ENCODE measurements around the gene MRPL12. TPM values are rescaled to one million over a fixed set of nuclear protein-coding genes. Genes with fewer than 3 reads are reported as not detected.
"Not testable (repeated sequence)": the region's sequence is repeated elsewhere in the genome, so short reads cannot be mapped to it uniquely, and the experiment has no call there.

Gene MRPL12
- total and polyA plus RNA-seq, 9 donors, result 10.2 to 65.8 (median 57.5) TPM

- H3K4me3 ChIP-seq (ENCODE audit: low read length), result no peak overlapping the region
- peaks cover 18% of the 10 kb centered on the region for H3K4me1 ChIP-seq (ENCODE audit: control insufficient read depth, insufficient read depth, low read length)
- H3K36me3 ChIP-seq (ENCODE audit: control insufficient read depth, insufficient read depth, low read length), result no peaks in the 10 kb centered on the region
- no peak overlapping the region for H3K27ac ChIP-seq (ENCODE audit: low read length)
- 67% methylated on average over 21 of the region's 27 CpGs for WGBS (ENCODE audit: insufficient coverage)
- no peaks in the 10 kb centered on the region for H3K9me3 ChIP-seq (replicated peaks; ENCODE audit: control insufficient read depth, low read depth, low read length)
- peaks cover 24% of the 10 kb centered on the region for H3K27me3 ChIP-seq (ENCODE audit: control insufficient read depth, insufficient read depth, low read length)
- DNase-seq, result no peak
These were observed 35.7 kb downstream of the MRPL12 start for GRCh38 chr17:81738801-81739393.

- DNase-seq; H3K4me3 ChIP-seq (ENCODE audit: low read length); H3K27ac ChIP-seq (ENCODE audit: low read length); H3K9me3 ChIP-seq (replicated peaks; ENCODE audit: control insufficient read depth, low read depth, low read length); H3K36me3 ChIP-seq (ENCODE audit: control insufficient read depth, insufficient read depth, low read length): not testable (repeated sequence)
- Histone ChIP-seq H3K27me3 (ENCODE audit: control insufficient read depth, insufficient read depth, low read length) (peaks cover 24% of the 10 kb centered on the region), H3K4me1 (ENCODE audit: control insufficient read depth, insufficient read depth, low read length) (peaks cover 13% of the 10 kb centered on the region)
- WGBS (ENCODE audit: insufficient coverage), result 94% methylated on average over 5 of the region's 8 CpGs
These were observed 36.4 kb downstream of the MRPL12 start for GRCh38 chr17:81739593-81739992.

- H3K4me3 ChIP-seq (ENCODE audit: low read length), result no peak overlapping the region
- H3K36me3 ChIP-seq (ENCODE audit: control insufficient read depth, insufficient read depth, low read length), result no peaks in the 10 kb centered on the region
- H3K27ac ChIP-seq (ENCODE audit: low read length), result no peak overlapping the region
- H3K9me3 ChIP-seq (replicated peaks; ENCODE audit: control insufficient read depth, low read depth, low read length), result no peaks in the 10 kb centered on the region
- H3K4me1 ChIP-seq (ENCODE audit: control insufficient read depth, insufficient read depth, low read length), result peaks cover 13% of the 10 kb centered on the region
- 16% methylated on average over 26 of the region's 28 CpGs for WGBS (ENCODE audit: insufficient coverage)
- H3K27me3 ChIP-seq (ENCODE audit: control insufficient read depth, insufficient read depth, low read length), result peaks cover 22% of the 10 kb centered on the region
- no peak for DNase-seq
These were observed 37.3 kb downstream of the MRPL12 start for GRCh38 chr17:81740395-81740961.

- no peak for DNase-seq
- Histone ChIP-seq H3K27me3 (ENCODE audit: control insufficient read depth, insufficient read depth, low read length) (peaks cover 16% of the 10 kb centered on the region), H3K36me3 (ENCODE audit: control insufficient read depth, insufficient read depth, low read length) (no peaks in the 10 kb centered on the region), H3K27ac (ENCODE audit: low read length) (no peak overlapping the region), H3K4me3 (ENCODE audit: low read length) (no peak overlapping the region), H3K4me1 (ENCODE audit: control insufficient read depth, insufficient read depth, low read length) (peaks cover 9% of the 10 kb centered on the region), H3K9me3 (replicated peaks; ENCODE audit: control insufficient read depth, low read depth, low read length) (no peaks in the 10 kb centered on the region)
- WGBS (ENCODE audit: insufficient coverage), result 22% methylated on average over 11 of the region's 22 CpGs
These were observed 38.0 kb downstream of the MRPL12 start for GRCh38 chr17:81741049-81741593.

- H3K4me1 ChIP-seq (ENCODE audit: control insufficient read depth, insufficient read depth, low read length), result peaks cover 8% of the 10 kb centered on the region
- no peak for DNase-seq
- 37% methylated on average over 19 of the region's 26 CpGs for WGBS (ENCODE audit: insufficient coverage)
- H3K27me3 ChIP-seq (ENCODE audit: control insufficient read depth, insufficient read depth, low read length), result peaks cover 15% of the 10 kb centered on the region
- H3K27ac ChIP-seq (ENCODE audit: low read length), result no peak overlapping the region
- H3K4me3 ChIP-seq (ENCODE audit: low read length), result no peak overlapping the region
- no peaks in the 10 kb centered on the region for H3K36me3 ChIP-seq (ENCODE audit: control insufficient read depth, insufficient read depth, low read length)
- no peaks in the 10 kb centered on the region for H3K9me3 ChIP-seq (replicated peaks; ENCODE audit: control insufficient read depth, low read depth, low read length)
These were observed 38.7 kb downstream of the MRPL12 start for GRCh38 chr17:81741594-81742452.

Other genes with a start within 250 kb of the MRPL12 start
- 810 TPM for gene ACTG1, start 190.6 kb upstream of the MRPL12 start, total RNA-seq
- 1,000 to 10,000 TPM; 1,113 to 1,698 (median 1,529) TPM for gene ACTG1, start 190.6 kb upstream of the MRPL12 start, polyA plus RNA-seq (ENCODE audit: insufficient read depth in 1 of 8, insufficient read length in 8 of 8, low replicate concordance in 1 of 8)
- gene FSCN2, start 175.0 kb upstream of the MRPL12 start, total RNA-seq, result 2.8 TPM
- gene FSCN2, start 175.0 kb upstream of the MRPL12 start, polyA plus RNA-seq (ENCODE audit: insufficient read depth in 1 of 8, insufficient read length in 8 of 8, low replicate concordance in 1 of 8), result 1 to 10 TPM; 1.7 to 4.8 (median 2.5) TPM
- gene FAAP100, start 151.0 kb upstream of the MRPL12 start, total RNA-seq, result 12.9 TPM
- 10 to 100 TPM; 16.3 to 25.9 (median 20.7) TPM for gene FAAP100, start 151.0 kb upstream of the MRPL12 start, polyA plus RNA-seq (ENCODE audit: insufficient read depth in 1 of 8, insufficient read length in 8 of 8, low replicate concordance in 1 of 8)
- 31.9 TPM for gene NPLOC4, start 66.3 kb upstream of the MRPL12 start, total RNA-seq
- 10 to 100 TPM; 47.4 to 66.2 (median 50.4) TPM for gene NPLOC4, start 66.3 kb upstream of the MRPL12 start, polyA plus RNA-seq (ENCODE audit: insufficient read depth in 1 of 8, insufficient read length in 8 of 8, low replicate concordance in 1 of 8)
- gene TSPAN10, start 66.2 kb upstream of the MRPL12 start, total RNA-seq, result 0.53 TPM
- 1 to 10 TPM in 5 of 8 donors, under 1 TPM in 3; 0.68 to 1.7 (median 1.2) TPM for gene TSPAN10, start 66.2 kb upstream of the MRPL12 start, polyA plus RNA-seq (ENCODE audit: insufficient read depth in 1 of 8, insufficient read length in 8 of 8, low replicate concordance in 1 of 8)
- gene PDE6G, start 46.8 kb upstream of the MRPL12 start, total RNA-seq, result 2.6 TPM
- gene PDE6G, start 46.8 kb upstream of the MRPL12 start, polyA plus RNA-seq (ENCODE audit: insufficient read depth in 1 of 8, insufficient read length in 8 of 8, low replicate concordance in 1 of 8), result 1 to 10 TPM; 1.9 to 5.8 (median 3.7) TPM
- 21.8 TPM for gene OXLD1, start 36.8 kb upstream of the MRPL12 start, total RNA-seq
- gene OXLD1, start 36.8 kb upstream of the MRPL12 start, polyA plus RNA-seq (ENCODE audit: insufficient read depth in 1 of 8, insufficient read length in 8 of 8, low replicate concordance in 1 of 8), result 10 to 100 TPM in 7 of 8 donors, 1 to 10 TPM in 1; 9.9 to 15.6 (median 11.4) TPM
- 9.1 TPM for gene CCDC137, start 36.6 kb upstream of the MRPL12 start, total RNA-seq
- gene CCDC137, start 36.6 kb upstream of the MRPL12 start, polyA plus RNA-seq (ENCODE audit: insufficient read depth in 1 of 8, insufficient read length in 8 of 8, low replicate concordance in 1 of 8), result 10 to 100 TPM; 13.9 to 18.0 (median 15.6) TPM
- 32.9 TPM for gene ARL16, start 19.6 kb upstream of the MRPL12 start, total RNA-seq
- 10 to 100 TPM; 25.1 to 36.8 (median 31.1) TPM for gene ARL16, start 19.6 kb upstream of the MRPL12 start, polyA plus RNA-seq (ENCODE audit: insufficient read depth in 1 of 8, insufficient read length in 8 of 8, low replicate concordance in 1 of 8)
- 32.0 TPM for gene HGS, start 19.4 kb upstream of the MRPL12 start, total RNA-seq
- 10 to 100 TPM; 41.0 to 64.8 (median 47.5) TPM for gene HGS, start 19.4 kb upstream of the MRPL12 start, polyA plus RNA-seq (ENCODE audit: insufficient read depth in 1 of 8, insufficient read length in 8 of 8, low replicate concordance in 1 of 8)
- 4.3 TPM for gene SLC25A10, start 8.9 kb downstream of the MRPL12 start, total RNA-seq
- gene SLC25A10, start 8.9 kb downstream of the MRPL12 start, polyA plus RNA-seq (ENCODE audit: insufficient read depth in 1 of 8, insufficient read length in 8 of 8, low replicate concordance in 1 of 8), result 1 to 10 TPM; 3.3 to 5.3 (median 4.2) TPM
- gene GCGR, start 100.8 kb downstream of the MRPL12 start, total RNA-seq, result not detected
- gene GCGR, start 100.8 kb downstream of the MRPL12 start, polyA plus RNA-seq (ENCODE audit: insufficient read depth in 1 of 8, insufficient read length in 8 of 8, low replicate concordance in 1 of 8), result under 1 TPM in 4 of 8 donors, not detected in 4; 0.10 to 0.21 (median 0.18) TPM
- gene MCRIP1, start 129.9 kb downstream of the MRPL12 start, total RNA-seq, result 113 TPM
- gene MCRIP1, start 129.9 kb downstream of the MRPL12 start, polyA plus RNA-seq (ENCODE audit: insufficient read depth in 1 of 8, insufficient read length in 8 of 8, low replicate concordance in 1 of 8), result 100 to 1,000 TPM; 123 to 147 (median 134) TPM
- gene PPP1R27, start 131.7 kb downstream of the MRPL12 start, total RNA-seq, result 43.4 TPM
- 10 to 100 TPM; 14.6 to 57.4 (median 28.8) TPM for gene PPP1R27, start 131.7 kb downstream of the MRPL12 start, polyA plus RNA-seq (ENCODE audit: insufficient read depth in 1 of 8, insufficient read length in 8 of 8, low replicate concordance in 1 of 8)
- 385 TPM for gene P4HB, start 157.2 kb downstream of the MRPL12 start, total RNA-seq
- 100 to 1,000 TPM; 383 to 577 (median 450) TPM for gene P4HB, start 157.2 kb downstream of the MRPL12 start, polyA plus RNA-seq (ENCODE audit: insufficient read depth in 1 of 8, insufficient read length in 8 of 8, low replicate concordance in 1 of 8)
- gene ARHGDIA, start 168.0 kb downstream of the MRPL12 start, total RNA-seq, result 86.0 TPM
- 100 to 1,000 TPM; 145 to 236 (median 190) TPM for gene ARHGDIA, start 168.0 kb downstream of the MRPL12 start, polyA plus RNA-seq (ENCODE audit: insufficient read depth in 1 of 8, insufficient read length in 8 of 8, low replicate concordance in 1 of 8)
- gene ALYREF, start 188.2 kb downstream of the MRPL12 start, total RNA-seq, result 72.6 TPM
- gene ALYREF, start 188.2 kb downstream of the MRPL12 start, polyA plus RNA-seq (ENCODE audit: insufficient read depth in 1 of 8, insufficient read length in 8 of 8, low replicate concordance in 1 of 8), result 10 to 100 TPM; 56.0 to 80.0 (median 70.8) TPM
- gene ANAPC11, start 188.4 kb downstream of the MRPL12 start, total RNA-seq, result 113 TPM
- gene ANAPC11, start 188.4 kb downstream of the MRPL12 start, polyA plus RNA-seq (ENCODE audit: insufficient read depth in 1 of 8, insufficient read length in 8 of 8, low replicate concordance in 1 of 8), result 100 to 1,000 TPM; 104 to 140 (median 113) TPM
- gene NPB, start 198.9 kb downstream of the MRPL12 start, total RNA-seq, result 2.0 TPM
- under 1 TPM; 0.22 to 0.82 (median 0.66) TPM for gene NPB, start 198.9 kb downstream of the MRPL12 start, polyA plus RNA-seq (ENCODE audit: insufficient read depth in 1 of 8, insufficient read length in 8 of 8, low replicate concordance in 1 of 8)
- 9.0 TPM for gene PCYT2, start 208.0 kb downstream of the MRPL12 start, total RNA-seq
- 10 to 100 TPM in 6 of 8 donors, 1 to 10 TPM in 2; 9.4 to 12.6 (median 11.2) TPM for gene PCYT2, start 208.0 kb downstream of the MRPL12 start, polyA plus RNA-seq (ENCODE audit: insufficient read depth in 1 of 8, insufficient read length in 8 of 8, low replicate concordance in 1 of 8)
- gene SIRT7, start 214.8 kb downstream of the MRPL12 start, total RNA-seq, result 6.0 TPM
- 1 to 10 TPM; 6.5 to 9.7 (median 8.4) TPM for gene SIRT7, start 214.8 kb downstream of the MRPL12 start, polyA plus RNA-seq (ENCODE audit: insufficient read depth in 1 of 8, insufficient read length in 8 of 8, low replicate concordance in 1 of 8)
- 8.2 TPM for gene MAFG, start 224.4 kb downstream of the MRPL12 start, total RNA-seq
- gene MAFG, start 224.4 kb downstream of the MRPL12 start, polyA plus RNA-seq (ENCODE audit: insufficient read depth in 1 of 8, insufficient read length in 8 of 8, low replicate concordance in 1 of 8), result 10 to 100 TPM; 11.7 to 18.1 (median 16.7) TPM
- gene PYCR1, start 233.9 kb downstream of the MRPL12 start, total RNA-seq, result 78.9 TPM
- gene PYCR1, start 233.9 kb downstream of the MRPL12 start, polyA plus RNA-seq (ENCODE audit: insufficient read depth in 1 of 8, insufficient read length in 8 of 8, low replicate concordance in 1 of 8), result 100 to 1,000 TPM in 2 of 8 donors, 10 to 100 TPM in 6; 58.4 to 107 (median 80.3) TPM
- gene MYADML2, start 243.9 kb downstream of the MRPL12 start, total RNA-seq, result 24.1 TPM
- gene MYADML2, start 243.9 kb downstream of the MRPL12 start, polyA plus RNA-seq (ENCODE audit: insufficient read depth in 1 of 8, insufficient read length in 8 of 8, low replicate concordance in 1 of 8), result 10 to 100 TPM; 11.3 to 23.1 (median 20.0) TPM

Data from muscle of leg (tissue), 11 donors.